ELF-1 (cell line): ENCODE data around the gene MPPED2.

Source experiments
- DNase-seq: peaks from one replicate; pipeline ENCODE4 v3.0.0-alpha.2; 2016; ENCODE audit warnings: low read depth, low spot score

Gene MPPED2

DNA sequence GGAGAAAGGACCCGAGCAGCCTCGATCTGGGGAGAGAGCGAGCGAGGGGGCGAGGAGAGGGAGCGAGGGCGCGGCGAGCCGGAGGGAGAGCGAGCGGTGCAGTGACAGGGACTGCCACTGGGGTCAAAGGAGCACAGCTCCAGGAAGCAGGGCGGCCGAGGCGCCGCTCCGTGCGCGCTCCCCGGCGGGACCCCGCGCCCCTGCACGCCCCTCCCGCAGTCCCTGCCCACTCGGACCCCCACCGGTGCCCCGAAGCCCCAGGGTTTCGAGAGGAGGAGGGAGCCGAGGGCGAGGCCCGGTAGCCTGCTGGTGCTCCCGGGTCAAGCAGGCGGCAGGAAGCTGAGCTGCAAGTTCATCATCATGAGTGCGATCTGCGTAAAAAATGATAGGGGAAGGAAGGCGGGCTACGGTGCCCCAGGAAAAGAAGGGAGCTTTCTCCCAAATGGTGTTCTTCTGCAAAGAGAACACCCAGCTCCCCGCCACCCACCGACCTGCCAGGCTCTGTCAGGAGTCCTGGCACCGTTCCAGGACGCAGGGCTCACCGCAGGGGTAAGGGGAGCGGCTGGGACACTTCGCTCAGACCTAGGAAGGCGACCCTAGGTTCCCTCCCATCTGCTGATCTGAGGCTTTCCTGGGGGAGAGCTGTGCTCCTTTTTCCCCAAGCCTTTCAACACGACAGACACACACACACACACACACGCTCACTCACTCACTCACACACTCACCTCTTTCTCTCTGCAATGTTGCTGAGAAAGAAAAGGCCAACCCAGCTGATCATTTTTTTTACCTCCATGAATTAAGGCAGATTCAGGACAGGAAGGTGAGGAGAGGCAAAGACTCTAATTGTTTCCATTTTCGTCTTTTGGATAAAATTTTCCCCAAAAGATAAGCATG lies at the start of gene MPPED2:
Gene MPPED2, minus strand, starts transcription at position 103 of the 894 bp plus-strand sequence. CDS start 5,980 bp downstream, outside the sequence.
- DNase-seq: peak; percentile 70

DNA sequence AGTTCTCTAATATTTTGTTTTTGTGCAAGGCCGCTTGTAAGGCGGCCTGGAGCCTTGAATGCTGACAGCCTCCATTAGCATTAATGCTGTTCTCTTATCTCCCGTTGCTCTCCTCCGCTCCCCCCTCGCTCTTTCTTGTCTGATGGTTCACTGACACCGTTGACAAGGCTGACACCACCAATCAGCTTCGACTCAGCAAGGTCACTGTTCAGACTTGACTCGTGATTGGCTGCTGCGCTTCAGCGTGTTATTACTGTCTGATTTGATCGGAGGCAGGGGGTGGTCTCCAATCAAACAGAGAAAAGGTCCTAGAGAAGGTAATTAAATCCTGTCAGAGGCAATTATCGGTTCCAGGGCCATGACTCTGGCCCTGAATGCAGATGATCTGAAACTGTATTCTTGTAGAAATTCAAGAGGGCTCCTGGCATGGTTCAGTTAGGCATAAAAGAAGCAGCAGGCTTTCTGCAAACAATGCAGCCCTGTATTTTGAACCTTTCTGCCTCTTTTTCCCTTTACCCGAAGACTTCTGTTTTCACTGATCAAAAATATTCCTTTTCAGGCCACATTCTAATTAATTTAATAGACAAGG lies 49.3 kb upstream of the MPPED2 start:
- DNase-seq: peak; percentile 73

GRCh38 chr11:30631148-30631547 lies 45.0 kb upstream of the MPPED2 start:
- no peak for DNase-seq

DNA sequence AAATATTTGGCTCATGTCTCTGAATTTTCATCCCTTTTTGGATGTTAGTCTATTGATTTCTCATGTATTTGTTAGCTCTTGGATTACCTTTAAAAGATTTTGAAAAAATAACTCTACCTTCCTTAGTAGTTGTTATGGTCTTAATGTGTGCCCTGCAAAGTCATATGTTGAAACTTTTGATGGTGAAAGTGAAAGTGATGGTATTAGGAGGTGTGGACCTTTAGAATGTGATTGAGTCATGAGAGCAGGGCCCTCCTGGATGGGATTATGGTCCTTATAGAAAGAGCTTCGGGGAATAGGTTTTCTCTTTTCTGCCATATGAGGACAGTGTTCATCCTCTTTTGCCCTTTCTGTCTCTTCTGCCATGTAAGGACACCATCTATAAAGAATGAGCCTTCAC lies 33.6 kb upstream of the MPPED2 start:
- DNase-seq: no peak

- DNase-seq: no peak
Measured at GRCh38 chr11:30617762-30618161, 31.6 kb upstream of the MPPED2 start.

DNA sequence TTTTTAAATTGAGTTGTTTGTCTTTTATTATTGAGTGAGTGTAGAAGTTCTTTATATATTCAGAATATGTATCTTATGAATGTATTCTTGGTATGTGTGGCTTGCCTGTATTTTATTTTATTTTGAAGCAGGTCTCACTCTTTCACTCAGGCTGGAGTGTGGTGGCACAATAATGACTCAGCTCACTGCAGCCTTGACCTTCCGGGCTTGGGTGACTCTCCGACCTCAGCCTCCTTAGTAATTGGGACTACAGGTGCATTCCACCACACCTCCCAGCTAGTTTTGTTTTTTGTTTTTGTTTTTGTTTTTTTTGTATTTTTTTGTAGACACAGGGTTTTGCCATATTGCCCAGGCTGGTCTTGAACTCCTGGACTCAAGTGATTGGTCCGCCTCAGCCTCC lies 24.5 kb upstream of the MPPED2 start:
- no peak for DNase-seq

DNA sequence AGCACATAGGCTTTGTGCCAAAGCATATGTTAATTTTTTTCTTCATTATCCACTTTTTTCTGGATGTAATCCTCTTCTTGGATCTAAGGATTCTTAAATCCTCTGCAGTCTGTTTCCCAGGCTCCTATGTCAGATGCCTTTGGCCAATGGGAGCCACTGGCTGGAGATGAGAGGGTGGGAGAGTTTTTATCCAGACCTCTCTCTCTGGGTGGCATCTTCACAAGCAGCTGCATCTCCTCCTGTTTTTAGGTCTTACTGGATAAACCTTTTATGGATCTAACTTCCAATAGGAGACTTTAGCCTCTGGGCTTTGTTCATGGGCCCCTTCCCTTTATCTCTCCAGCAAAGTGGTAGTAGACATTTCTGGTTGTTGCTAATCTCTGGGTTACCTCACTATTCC lies 22.4 kb upstream of the MPPED2 start:
- DNase-seq: peak; percentile 26

- DNase-seq: no peak
Measured at GRCh38 chr11:30605036-30605605, 19.0 kb upstream of the MPPED2 start.

- DNase-seq: no peak
Measured at GRCh38 chr11:30603357-30603756, 17.2 kb upstream of the MPPED2 start.

- no peak for DNase-seq
Measured at GRCh38 chr11:30596832-30597231, 10.7 kb upstream of the MPPED2 start.

DNA sequence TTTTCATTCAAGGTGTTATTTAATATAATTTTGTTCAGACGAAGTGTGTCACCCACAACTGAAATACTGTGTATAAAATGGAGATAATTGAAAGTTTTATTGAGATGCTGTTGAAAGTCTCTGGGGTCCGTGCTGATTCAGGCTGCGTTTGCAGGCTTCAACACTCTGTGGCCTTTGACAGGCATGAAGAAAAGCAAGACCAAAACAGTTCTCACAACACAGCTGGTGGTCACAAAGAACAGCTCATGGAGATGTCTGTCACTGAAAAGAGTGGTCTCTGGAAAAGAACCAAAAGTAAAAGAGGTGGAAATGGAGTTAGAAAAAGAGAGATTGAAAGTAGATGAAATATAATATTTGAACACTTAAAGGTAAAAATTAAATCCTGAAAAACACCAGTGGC lies 9.8 kb upstream of the MPPED2 start:
- DNase-seq: peak; percentile 11

- no peak for DNase-seq
Measured at GRCh38 chr11:30594646-30595411, 8.7 kb upstream of the MPPED2 start.

- DNase-seq: no peak
Measured at GRCh38 chr11:30587269-30587812, 1.2 kb upstream of the MPPED2 start.

GRCh38 chr11:30585892-30586250 lies 282 bp downstream of the MPPED2 start:
- DNase-seq: peak; percentile 19

GRCh38 chr11:30585125-30585891 lies 845 bp downstream of the MPPED2 start:
- DNase-seq: peak; percentile 22

- peak; percentile 18 for DNase-seq
Measured at GRCh38 chr11:30583476-30584280, 2.5 kb downstream of the MPPED2 start.

GRCh38 chr11:30582726-30583125 lies 3.4 kb downstream of the MPPED2 start:
- no peak for DNase-seq

DNA sequence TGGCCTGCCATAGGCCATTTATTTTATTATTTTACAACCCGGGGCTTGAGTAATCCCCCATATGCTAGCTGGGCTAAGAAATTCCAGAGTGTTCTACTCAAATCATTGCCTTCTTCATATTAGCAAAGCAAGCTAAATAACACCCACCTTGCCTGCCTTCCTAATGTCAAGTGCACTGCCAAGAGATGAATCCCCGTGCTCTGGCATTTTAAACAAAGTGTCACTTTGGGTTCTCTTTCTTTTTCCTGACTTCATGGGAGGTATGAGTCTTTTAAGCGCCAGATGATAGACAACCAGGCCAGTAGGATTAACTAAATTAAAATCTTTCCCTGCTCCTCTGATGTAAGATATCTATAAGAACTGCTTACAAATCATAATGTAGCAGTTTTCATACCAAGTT lies 4.5 kb downstream of the MPPED2 start:
- DNase-seq: no peak

DNA sequence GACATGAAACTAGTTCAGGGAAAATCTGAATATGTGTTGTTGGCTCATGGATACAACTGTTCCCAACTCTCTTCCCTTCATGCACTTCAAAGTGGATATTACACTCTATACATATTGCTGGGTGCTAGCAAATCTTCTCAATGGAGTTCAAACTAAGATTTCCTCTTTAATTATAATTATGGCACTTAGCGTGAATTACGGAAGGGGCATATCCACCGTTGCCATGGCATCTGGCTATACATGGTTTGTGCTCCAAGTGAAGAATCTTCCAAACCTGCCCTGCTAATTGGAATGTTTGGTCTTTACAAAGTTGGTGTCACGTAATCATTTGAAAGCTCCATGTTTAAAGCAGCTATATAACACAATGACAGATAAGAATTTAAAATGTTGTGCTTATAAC lies 5.6 kb downstream of the MPPED2 start:
- DNase-seq: no peak
